HepG2 (cell line): ENCODE measurements around the gene PKNOX2.

Source experiments
- AFF4 ChIP-seq: sonication (generic); formaldehyde crosslinking; IDR thresholded peaks from 2 replicates; pipeline ENCODE4 v1.4.0; 2020; ENCODE audit warnings: missing genetic modification reagents
- BRCA1 ChIP-seq: sonication (generic); formaldehyde crosslinking; IDR thresholded peaks from 2 replicates; pipeline ENCODE4 v1.4.0; 2020; ENCODE audit warnings: missing genetic modification reagents
- FIP1L1 ChIP-seq: fragments of 200-400 bp; formaldehyde crosslinking; IDR thresholded peaks from 2 replicates; pipeline ENCODE4 v1.6.1; 2018; ENCODE audit warnings: low read depth, mild to moderate bottlenecking, low read length, moderate library complexity, borderline replicate concordance; ENCODE audit not compliant: insufficient read depth
- FOXK1 ChIP-seq: sonication (generic); formaldehyde crosslinking; IDR thresholded peaks from 2 replicates; pipeline ENCODE4 v1.4.0; 2020; ENCODE audit warnings: low read depth, missing genetic modification reagents, borderline replicate concordance
- ZNF263 ChIP-seq: sonication (generic); formaldehyde crosslinking; IDR thresholded peaks from 2 replicates; pipeline ENCODE4 v1.4.0; 2020; ENCODE audit warnings: missing genetic modification reagents
- ZNF318 ChIP-seq: sonication (generic); formaldehyde crosslinking; IDR thresholded peaks from 2 replicates; pipeline ENCODE4 v1.4.0; 2020; ENCODE audit warnings: mild to moderate bottlenecking, missing genetic modification reagents

GRCh38 chr11:125382314-125382791, 217.8 kb downstream of the PKNOX2 start:
- TF ChIP-seq FIP1L1 (no peak), ZNF263 (CRISPR knock-in tag) (no peak), ZNF318 (no peak), AFF4 (CRISPR knock-in tag) (no peak), FOXK1 (CRISPR knock-in tag) (no peak), BRCA1 (CRISPR knock-in tag) (no peak)
